GM19468 (cell line): ENCODE data around the gene GOLPH3L.
"Not testable (repeated sequence)": the region's sequence is repeated elsewhere in the genome, so short reads cannot be mapped to it uniquely, and the experiment has no call there.

Experiments
- ATAC-seq: cut with Tn5 transposase; IDR thresholded peaks from one replicate; pipeline ENCODE4 v1.9.1; 2021; ENCODE audit warnings: mild to moderate bottlenecking, moderate library complexity, moderate number of reproducible peaks; ENCODE audit not compliant: unreplicated experiment; ENCODE audit errors: extremely low read depth

Gene GOLPH3L

DNA sequence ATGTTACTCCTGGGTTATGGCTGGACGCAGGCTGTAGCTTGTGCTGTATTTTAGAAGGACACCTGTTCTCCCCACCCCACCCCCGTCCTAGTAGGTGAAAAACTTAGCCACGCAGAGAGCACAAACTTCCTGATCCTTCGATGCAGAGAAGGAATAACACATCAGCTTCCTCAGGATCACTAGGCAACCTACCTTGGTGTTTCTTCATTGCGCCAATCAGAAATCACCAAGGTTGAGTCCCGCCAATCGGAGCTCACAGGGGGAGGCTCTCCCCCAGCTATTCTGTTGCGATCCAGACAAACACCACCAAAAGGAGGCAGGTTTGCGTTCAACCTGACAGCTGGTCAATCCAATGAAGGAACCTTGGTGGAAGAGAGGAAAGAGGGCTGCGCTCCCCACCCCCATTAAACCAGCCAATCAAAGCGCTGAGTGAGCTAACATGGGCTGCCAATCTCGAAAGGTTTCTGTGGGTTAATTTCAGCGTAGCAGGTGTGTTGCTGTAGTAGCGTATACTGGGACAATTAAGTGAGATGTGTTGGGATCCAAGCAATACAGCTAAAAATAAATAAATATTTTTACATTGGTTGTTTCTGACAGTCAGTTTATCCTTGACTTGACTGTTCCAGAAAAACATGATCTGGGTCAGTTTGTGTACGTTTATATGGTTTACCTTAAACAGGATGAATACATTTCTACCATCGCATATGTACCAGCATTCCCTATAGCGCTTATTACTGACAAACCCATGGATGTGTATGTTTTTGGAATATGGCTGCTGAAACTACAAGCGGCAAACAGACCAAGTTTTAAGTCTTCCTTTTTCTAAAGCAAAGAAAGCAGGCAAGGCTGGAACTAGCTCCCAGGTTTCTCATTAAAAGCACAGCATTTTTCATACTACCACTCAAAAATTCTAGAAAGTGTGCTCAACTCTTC lies at the start of gene GOLPH3L:
TSS of gene GOLPH3L (minus strand) at position 160 of the 933 bp plus-strand sequence. CDS start 2,316 bp downstream, outside the sequence.
- peak; percentile 95 for ATAC-seq

- no peak for ATAC-seq
Observed at GRCh38 chr1:150730130-150730721, 33.3 kb upstream of the GOLPH3L start.

GRCh38 chr1:150724336-150724735 lies 27.4 kb upstream of the GOLPH3L start:
- no peak for ATAC-seq

GRCh38 chr1:150720703-150721102 lies 23.7 kb upstream of the GOLPH3L start, which contains the start of gene HORMAD1:
Gene HORMAD1 (minus strand): TSS chr1:150720895. CDS start chr1:150719505, 1,390 bp downstream.
- no peak for ATAC-seq

DNA sequence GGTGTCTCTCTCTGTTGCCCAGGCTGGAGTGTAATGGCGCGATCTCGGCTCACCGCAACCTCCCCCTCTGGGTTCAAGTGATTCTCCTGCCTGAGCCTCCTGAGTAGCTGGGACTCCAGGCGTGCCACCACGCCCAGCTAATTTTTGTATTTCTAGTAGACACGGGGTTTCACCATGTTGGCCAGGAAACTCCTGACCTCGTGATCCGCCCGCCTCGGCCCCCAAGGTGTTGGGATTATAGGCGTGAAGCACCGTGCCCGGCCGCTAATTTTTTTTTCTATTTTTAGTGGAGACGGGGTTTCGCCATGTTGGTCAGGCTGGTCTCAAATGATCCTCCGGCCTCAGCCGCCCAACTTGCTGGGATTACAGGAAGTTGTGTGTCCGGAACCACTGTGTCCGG lies 23.1 kb upstream of the GOLPH3L start:
- ATAC-seq = no peak

DNA sequence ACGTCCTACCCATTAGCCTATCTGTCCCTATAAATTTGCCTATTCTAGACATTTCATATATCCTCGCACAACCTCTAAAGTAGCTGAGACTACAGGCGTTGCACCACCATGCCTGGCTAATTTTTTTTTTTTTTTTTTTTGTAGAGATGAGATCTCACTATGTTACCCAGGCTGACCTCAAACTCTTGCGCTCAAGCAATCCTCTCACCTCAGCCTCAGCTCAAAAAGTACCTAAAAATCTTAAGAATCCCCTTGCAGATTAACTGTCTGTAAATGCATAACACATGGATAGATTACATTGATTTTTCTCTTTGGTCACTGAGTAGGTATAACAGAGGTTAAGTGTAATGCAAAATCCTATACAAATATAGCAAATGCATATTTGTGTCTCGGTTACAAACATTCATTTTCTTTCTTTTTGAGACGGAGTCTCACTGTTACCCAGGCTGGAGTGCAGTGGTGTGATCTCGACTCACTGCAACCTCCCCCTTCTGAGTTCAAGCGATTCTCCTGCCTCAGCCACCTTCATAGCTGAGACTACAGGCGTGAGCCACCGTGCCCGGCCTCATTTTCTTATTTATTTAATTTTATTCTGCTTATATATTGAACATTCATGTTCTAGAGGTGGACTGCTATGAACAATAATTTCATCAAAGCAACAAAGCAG lies 21.4 kb upstream of the GOLPH3L start:
- ATAC-seq = no peak

DNA sequence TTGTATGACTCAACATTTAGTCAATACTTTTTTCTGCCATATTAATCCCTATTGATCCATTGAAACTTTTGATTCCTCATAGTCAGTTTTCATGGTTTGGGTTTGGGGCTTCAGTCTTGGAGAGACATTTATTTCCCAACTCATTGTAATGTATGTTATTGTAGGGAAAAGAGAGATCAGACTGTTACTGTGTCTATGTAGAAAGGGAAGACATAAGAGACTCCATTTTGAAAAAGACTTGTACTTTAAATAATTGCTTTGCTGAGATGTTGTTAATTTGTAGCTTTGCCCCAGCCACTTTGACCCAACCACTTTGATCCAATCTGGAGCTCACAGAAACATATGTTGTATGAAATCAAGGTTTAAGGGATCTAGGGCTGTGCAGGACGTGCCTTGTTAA lies 12.1 kb upstream of the GOLPH3L start:
- not testable (repeated sequence) for ATAC-seq

DNA sequence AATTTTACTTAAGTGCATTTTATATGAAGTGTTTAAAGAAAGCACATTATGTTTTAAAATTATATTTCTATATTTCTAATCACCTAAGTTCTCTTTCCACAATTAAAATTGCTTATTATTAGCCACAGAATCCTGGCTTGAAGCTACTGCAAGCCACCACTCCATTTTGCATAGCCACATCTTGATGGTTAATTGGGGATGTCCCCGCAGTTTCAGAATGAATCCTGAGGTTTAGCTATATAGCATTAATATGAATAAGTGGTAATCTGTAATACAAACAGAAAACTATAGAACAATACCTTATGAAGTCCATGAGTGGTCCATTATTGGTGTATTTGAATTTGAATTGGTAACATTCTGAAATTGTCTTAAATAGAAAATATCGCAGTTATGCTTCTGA lies 11.6 kb upstream of the GOLPH3L start:
- ATAC-seq = no peak

DNA sequence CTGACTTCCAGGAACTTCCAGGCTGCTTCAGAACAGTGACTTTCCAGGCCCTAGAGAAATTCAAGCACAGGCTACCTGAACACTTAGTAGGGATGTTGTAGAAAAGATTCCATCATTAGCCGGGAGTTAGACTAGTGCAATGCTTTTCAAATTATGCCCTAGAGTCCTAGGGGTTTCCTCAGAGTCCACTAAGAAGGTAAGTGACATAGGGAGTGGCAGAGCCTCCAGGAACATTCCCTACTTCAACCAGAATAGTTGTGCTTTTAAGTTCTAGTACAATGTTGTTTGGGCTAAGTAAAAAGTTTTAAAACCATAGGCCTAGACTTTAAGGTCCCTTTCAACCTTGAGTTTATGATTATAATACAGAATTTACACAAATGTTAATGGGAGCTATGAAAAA lies 9.1 kb upstream of the GOLPH3L start:
- no peak for ATAC-seq

GRCh38 chr1:150703427-150703826 lies 6.5 kb upstream of the GOLPH3L start:
- ATAC-seq = no peak

DNA sequence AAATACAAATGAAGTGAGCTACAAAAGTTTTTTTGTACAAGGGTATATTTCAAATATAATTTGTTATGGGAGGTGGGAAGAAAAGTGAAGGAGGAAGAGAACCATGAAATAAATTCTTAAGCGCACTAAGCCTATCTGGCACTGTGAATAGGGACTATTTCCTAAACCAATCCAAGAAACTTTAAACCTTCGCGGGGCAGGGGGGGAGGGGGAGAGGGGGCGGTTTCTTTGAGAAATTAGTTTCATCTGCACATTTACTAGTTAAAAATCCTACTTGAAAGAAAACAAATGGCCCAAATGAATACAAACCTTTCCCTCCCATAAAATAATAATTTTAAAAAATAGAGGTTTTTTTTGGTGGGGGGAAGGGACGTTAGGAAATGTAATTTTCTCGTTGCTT lies 364 bp downstream of the GOLPH3L start:
- ATAC-seq = no peak

GRCh38 chr1:150696162-150696561 lies 792 bp downstream of the GOLPH3L start:
- ATAC-seq = no peak

DNA sequence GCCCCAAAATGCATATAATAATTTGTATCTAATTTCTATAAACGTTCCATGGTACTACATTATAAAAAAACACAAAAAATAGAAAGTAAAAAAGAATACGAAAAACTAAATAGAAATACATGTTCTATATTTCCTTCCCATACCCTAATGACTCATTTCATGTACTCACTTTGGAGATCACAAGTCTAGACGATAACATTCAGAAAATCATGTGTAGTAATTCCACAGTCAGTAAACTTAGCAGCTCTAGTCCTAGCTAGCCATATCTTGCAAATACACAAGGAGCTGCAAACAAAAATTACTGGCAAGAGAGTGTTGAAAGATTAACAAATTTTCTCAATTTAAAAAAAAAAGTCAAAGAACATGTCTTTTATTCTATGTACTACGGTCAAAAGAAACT lies 1.4 kb downstream of the GOLPH3L start:
- ATAC-seq = no peak

DNA sequence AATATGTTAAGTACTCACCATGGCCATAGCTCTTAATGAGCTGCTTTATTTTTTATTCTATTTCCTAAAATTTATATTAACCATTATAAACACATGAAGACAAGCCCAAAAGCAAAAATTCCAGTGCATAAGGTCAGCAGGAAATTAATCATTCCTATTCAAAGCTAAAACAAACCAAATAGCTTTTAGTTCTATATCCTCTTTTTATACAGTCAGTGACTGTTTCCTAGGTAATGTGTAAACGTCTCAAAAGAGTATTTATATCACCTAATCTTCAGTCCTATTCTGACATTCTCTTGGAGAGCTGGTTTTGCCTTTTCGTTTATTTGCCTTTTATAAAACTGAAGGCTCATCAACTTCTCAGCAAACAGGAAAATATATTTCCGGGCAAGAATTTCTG lies 4.2 kb downstream of the GOLPH3L start:
- no peak for ATAC-seq

DNA sequence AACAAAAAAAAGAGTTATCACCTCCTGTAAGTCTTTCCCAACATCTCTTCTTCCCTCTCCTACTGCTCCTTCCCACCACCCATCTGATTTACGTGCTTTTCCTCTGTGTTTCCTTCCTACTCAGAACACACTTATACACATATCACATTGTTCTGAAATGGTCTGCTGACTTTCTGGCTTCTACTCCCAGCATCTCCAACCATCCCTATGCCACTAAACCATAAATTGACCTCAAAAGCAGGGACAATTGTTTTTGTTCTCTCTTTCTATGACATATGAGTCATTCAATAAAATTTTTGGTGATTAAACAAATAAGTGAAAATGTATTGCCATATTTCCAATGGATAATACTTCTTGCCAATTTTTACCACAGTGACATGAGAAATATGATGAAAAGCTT lies 8.2 kb downstream of the GOLPH3L start:
- no peak for ATAC-seq

- ATAC-seq = no peak
Observed at GRCh38 chr1:150686275-150686674, 10.7 kb downstream of the GOLPH3L start.

- ATAC-seq = no peak
Observed at GRCh38 chr1:150683914-150684313, 13.0 kb downstream of the GOLPH3L start.

GRCh38 chr1:150678988-150679387 lies 18.0 kb downstream of the GOLPH3L start:
- ATAC-seq = no peak

GRCh38 chr1:150674881-150675280 lies 22.1 kb downstream of the GOLPH3L start:
- no peak for ATAC-seq

DNA sequence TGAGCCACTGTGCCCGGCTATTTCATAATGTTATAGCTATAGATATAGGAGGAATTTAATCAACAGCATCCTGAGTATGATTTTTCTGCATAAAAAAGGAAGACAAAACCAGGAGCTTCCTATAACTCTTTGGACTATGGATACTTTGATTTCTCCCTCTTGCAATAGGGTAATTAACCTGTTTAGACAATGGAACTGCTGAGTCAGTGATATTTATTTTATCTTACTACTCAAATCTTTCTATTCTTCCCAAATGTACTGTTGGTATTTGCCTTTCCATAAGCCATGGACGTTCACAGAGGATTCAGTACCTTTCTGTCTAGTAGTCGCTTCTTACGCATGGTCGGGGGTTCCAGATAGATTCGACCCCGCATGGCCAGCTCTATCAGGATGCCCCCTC lies 33.6 kb downstream of the GOLPH3L start:
- ATAC-seq = no peak

GRCh38 chr1:150662811-150663210 lies 34.1 kb downstream of the GOLPH3L start:
- ATAC-seq = no peak
